Measurements from ENCODE around the gene RIMBP2. TPM values are rescaled to one million over a fixed set of nuclear protein-coding genes. Genes with fewer than 3 reads are reported as not detected.

Gene RIMBP2
- total RNA-seq, 1 experiment from 2014 or later: not detected

DNA sequence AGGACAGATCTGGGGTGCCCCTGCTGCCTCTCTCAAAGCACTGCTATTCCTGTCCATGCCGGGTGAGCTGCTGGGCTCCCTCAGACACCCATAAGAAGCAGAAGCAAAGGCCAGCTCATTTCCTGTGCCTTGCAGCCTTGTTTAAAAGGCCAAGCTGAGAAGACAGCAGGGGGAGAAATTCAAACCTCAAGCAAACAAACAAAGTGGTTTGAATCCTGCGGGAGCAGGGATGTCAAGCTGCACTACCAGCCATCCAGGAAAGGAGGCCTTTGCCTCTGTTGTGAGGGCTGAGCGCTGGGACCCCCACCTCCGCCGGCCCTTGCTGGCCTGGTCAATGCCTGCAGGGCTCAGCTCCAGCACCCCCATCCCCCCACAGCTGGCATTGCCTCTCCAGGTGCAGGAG is 201.9 kb downstream of the RIMBP2 start:
- intact Hi-C loops (cut with micrococcal nuclease; ENCODE audit: unreplicated experiment): no loop called here
- H3K36me3 Mint-ChIP-seq (ENCODE audit: insufficient read depth, unreplicated experiment): no peaks in the 10 kb centered on the region

DNA sequence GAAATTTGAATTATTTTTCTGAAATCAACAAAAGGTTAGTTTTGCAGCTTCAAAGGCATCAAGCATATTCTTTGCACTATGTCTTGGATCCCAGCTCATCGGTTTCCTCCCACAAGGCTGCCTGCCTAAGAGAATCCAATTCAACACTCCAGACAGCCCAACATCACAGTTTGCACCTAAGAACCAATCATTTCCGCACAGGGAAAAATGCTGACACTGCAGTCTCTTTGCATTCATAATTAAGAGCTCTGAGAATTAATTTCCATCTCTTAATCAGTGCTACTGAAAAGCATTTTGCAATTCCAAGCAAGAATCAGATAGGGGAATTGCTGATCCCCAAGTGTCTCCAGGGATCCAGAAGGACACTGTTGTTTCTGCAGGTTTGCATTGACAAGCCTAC is 202.5 kb downstream of the RIMBP2 start:
- BruUV-seq (replicated peaks): no TSS peak
- H3K4me3 ChIP-seq (ENCODE audit: low read depth, low read length): no peak overlapping the region
- no peaks in the 10 kb centered on the region for H3K9me3 ChIP-seq
- Mint-ChIP-seq H3K27ac (ENCODE audit: unreplicated experiment) (no peak overlapping the region), H3K36me3 (ENCODE audit: insufficient read depth, unreplicated experiment) (no peaks in the 10 kb centered on the region), H3K27me3 (ENCODE audit: insufficient read depth, unreplicated experiment) (no peaks in the 10 kb centered on the region), H3K4me3 (ENCODE audit: unreplicated experiment) (no peak overlapping the region), H3K9me3 (ENCODE audit: unreplicated experiment) (no peaks in the 10 kb centered on the region), H3K4me1 (ENCODE audit: low read depth, unreplicated experiment) (no peaks in the 10 kb centered on the region)
- CTCF ChIA-PET: no interaction called here
- H3K36me3 ChIP-seq (ENCODE audit: control insufficient read depth, insufficient read depth, low read length): no peaks in the 10 kb centered on the region
- TF ChIP-seq, protein P1, sequence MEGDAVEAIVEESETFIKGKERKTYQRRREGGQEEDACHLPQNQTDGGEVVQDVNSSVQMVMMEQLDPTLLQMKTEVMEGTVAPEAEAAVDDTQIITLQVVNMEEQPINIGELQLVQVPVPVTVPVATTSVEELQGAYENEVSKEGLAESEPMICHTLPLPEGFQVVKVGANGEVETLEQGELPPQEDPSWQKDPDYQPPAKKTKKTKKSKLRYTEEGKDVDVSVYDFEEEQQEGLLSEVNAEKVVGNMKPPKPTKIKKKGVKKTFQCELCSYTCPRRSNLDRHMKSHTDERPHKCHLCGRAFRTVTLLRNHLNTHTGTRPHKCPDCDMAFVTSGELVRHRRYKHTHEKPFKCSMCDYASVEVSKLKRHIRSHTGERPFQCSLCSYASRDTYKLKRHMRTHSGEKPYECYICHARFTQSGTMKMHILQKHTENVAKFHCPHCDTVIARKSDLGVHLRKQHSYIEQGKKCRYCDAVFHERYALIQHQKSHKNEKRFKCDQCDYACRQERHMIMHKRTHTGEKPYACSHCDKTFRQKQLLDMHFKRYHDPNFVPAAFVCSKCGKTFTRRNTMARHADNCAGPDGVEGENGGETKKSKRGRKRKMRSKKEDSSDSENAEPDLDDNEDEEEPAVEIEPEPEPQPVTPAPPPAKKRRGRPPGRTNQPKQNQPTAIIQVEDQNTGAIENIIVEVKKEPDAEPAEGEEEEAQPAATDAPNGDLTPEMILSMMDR (IDR thresholded peaks at IDR 0.05; ENCODE audit: insufficient read depth in 1 of 2, low read depth in 1 of 2, low read length in 1 of 2, severe bottlenecking in 1 of 2, unreplicated experiment in 1 of 2): no peak
- no peak for DNase-seq
- H3K4me1 ChIP-seq: no peaks in the 10 kb centered on the region
- intact Hi-C loops (cut with micrococcal nuclease; ENCODE audit: unreplicated experiment): no loop called here
- no peaks in the 10 kb centered on the region for H3K27me3 ChIP-seq (replicated peaks; ENCODE audit: control insufficient read depth, insufficient read depth, low read length)
- POLR2A ChIA-PET: no interaction called here

More for the DNA sequence above, 201.9 kb downstream of the RIMBP2 start:
- no TSS peak for BruUV-seq (replicated peaks)
- H3K9me3 ChIP-seq: no peaks in the 10 kb centered on the region
- DNase-seq: no peak
- H3K36me3 ChIP-seq (ENCODE audit: control insufficient read depth, insufficient read depth, low read length): no peaks in the 10 kb centered on the region
- ChIA-PET POLR2A (no interaction called here), CTCF (no interaction called here)
- Mint-ChIP-seq H3K4me1 (ENCODE audit: low read depth, unreplicated experiment) (no peaks in the 10 kb centered on the region), H3K9me3 (ENCODE audit: unreplicated experiment) (no peaks in the 10 kb centered on the region), H3K27me3 (ENCODE audit: insufficient read depth, unreplicated experiment) (no peaks in the 10 kb centered on the region), H3K4me3 (ENCODE audit: unreplicated experiment) (no peak overlapping the region), H3K27ac (ENCODE audit: unreplicated experiment) (no peak overlapping the region)
- no peaks in the 10 kb centered on the region for H3K27me3 ChIP-seq (replicated peaks; ENCODE audit: control insufficient read depth, insufficient read depth, low read length)
- TF ChIP-seq, protein P1 (IDR thresholded peaks at IDR 0.05; ENCODE audit: insufficient read depth in 1 of 2, low read depth in 1 of 2, low read length in 1 of 2, severe bottlenecking in 1 of 2, unreplicated experiment in 1 of 2): no peak
- H3K4me3 ChIP-seq (ENCODE audit: low read depth, low read length): no peak overlapping the region
- no peaks in the 10 kb centered on the region for H3K4me1 ChIP-seq

DNA sequence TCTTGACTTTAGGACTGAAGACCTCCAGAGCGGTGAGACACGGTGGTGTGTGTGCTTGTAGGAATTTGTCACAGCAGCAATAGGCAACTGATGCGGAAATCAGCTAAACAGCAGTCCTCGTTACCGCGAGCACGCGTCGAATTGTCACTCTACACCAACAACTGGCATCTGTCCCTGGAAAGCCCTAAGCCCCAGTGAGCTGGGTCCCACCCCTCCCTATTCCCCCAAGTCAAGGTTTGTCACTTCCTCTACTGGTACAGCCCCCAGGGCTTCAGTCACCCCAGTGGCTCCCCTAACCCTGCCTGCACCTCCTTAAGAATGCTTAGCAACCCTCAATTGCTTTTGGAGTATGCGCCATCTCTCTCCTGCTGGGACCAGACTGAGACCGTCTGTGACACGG is 204.8 kb downstream of the RIMBP2 start:
- H3K36me3 ChIP-seq (ENCODE audit: control insufficient read depth, insufficient read depth, low read length): no peaks in the 10 kb centered on the region
- Mint-ChIP-seq H3K4me3 (ENCODE audit: unreplicated experiment) (no peak overlapping the region), H3K27ac (ENCODE audit: unreplicated experiment) (no peak overlapping the region), H3K9me3 (ENCODE audit: unreplicated experiment) (no peaks in the 10 kb centered on the region), H3K4me1 (ENCODE audit: low read depth, unreplicated experiment) (no peaks in the 10 kb centered on the region), H3K36me3 (ENCODE audit: insufficient read depth, unreplicated experiment) (no peaks in the 10 kb centered on the region), H3K27me3 (ENCODE audit: insufficient read depth, unreplicated experiment) (no peaks in the 10 kb centered on the region)
- no peaks in the 10 kb centered on the region for H3K4me1 ChIP-seq
- no TSS peak for BruUV-seq (replicated peaks)
- no peak overlapping the region for H3K4me3 ChIP-seq (ENCODE audit: low read depth, low read length)
- H3K9me3 ChIP-seq: no peaks in the 10 kb centered on the region
- ChIA-PET CTCF (no interaction called here), POLR2A (no interaction called here)
- DNase-seq: no peak
- H3K27me3 ChIP-seq (replicated peaks; ENCODE audit: control insufficient read depth, insufficient read depth, low read length): no peaks in the 10 kb centered on the region
- intact Hi-C loops (cut with micrococcal nuclease; ENCODE audit: unreplicated experiment): no loop called here
- TF ChIP-seq, protein P1 (IDR thresholded peaks at IDR 0.05; ENCODE audit: insufficient read depth in 1 of 2, low read depth in 1 of 2, low read length in 1 of 2, severe bottlenecking in 1 of 2, unreplicated experiment in 1 of 2): no peak

All from Caco-2 (cell line).